Right ventricle myocardium inferior (tissue), 1 donor: ENCODE data around the gene USO1. TPM values are rescaled to one million over a fixed set of nuclear protein-coding genes. Genes with fewer than 3 reads are reported as not detected.
"Not testable (repeated sequence)": the region's sequence is repeated elsewhere in the genome, so short reads cannot be mapped to it uniquely, and the experiment has no call there.

Experiments used
- ATAC-seq: fragments of 200-7000 bp; cut with Tn5 transposase; one replicate; pipeline ENCODE4 v1.9.1; 2020; ENCODE audit warnings: mild to moderate bottlenecking, moderate library complexity
- DNase-seq: peaks from one replicate; pipeline ENCODE4 v3.0.0; 2021; ENCODE audit errors: missing footprints
- intact Hi-C: fragments of 100-400 bp; cut with DNase I; formaldehyde crosslinking; loops from one replicate; pipeline ENCODE4 v1.11.0; 2022
- total RNA-seq: library from RNA; stranded (reverse); fragmentation: NEBNext Ultra II Directional; extraction: Animal tissue kit (Norgen Biotek cat#: 25700); gene quantifications from one replicate; pipeline ENCODE4 v1.2.1, GENCODE V29; 2021
- donor health status: DM: no; HTN: yes; CAD: no; lungs with severe emphysema.

Gene USO1
- total RNA-seq, 1 donor from 2014 or later: 85.0 TPM

DNA sequence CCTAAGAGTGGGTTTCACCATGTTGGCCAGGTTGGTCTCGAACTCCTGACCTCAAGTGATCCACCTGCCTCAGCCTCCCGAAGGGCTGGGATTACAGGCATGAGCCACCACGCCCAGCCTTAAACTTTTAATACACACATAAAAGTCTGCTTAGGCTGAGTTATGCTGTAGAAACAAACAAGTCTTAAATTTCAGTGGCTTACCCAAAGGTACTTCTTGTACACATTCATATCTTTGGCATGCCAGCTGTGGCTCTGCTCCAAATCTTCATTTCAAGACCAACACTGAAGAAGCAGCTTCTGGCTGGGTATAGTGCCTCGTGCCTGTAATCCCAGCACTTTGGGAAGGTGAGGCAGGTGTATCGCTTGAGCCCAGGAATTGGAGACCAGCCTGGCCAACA is 97.6 kb downstream of the USO1 start:
- no peak for DNase-seq
- intact Hi-C loops: no loop called here
- ATAC-seq: no peak

DNA sequence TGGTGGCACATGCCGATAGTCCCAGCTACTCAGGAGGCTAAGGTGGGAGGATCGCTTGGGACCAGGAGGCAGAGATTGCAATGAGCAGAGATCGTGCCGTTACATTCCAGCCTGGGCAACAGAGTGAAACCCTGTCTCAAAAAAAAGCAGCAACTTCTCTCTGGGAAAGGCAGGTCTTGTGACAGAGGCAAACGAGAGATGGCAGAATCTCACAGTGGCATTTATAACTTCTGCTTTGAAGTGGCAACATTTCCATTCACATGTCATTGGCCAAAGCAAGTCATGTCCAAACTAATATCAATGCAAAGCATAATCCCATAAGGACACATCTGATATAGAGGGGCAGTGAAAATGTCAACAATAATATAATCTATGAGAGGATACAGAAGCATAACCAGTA is 98.0 kb downstream of the USO1 start:
- ATAC-seq (no peak), DNase-seq (no peak)
- intact Hi-C loops: no loop called here

DNA sequence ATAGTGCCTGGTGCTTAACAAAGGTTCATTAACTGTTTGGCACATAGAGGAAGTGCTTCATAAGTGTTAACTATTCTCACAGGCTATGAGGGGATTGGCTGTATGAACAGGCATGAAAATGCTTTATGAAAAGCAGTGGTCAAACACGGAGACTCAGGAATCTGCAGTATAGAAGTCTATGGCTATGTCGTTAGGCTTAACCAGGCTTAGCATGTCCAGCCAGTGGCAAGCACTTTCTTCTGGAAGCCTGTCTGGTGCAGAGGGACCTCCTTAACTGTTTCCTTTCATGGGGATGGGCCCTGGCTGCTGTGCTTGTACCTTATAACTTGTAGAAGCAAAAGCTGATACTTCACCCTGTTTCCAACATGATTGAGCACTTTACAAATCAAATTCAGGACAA is 99.4 kb downstream of the USO1 start:
- intact Hi-C loops: no loop called here
- DNase-seq (no peak), ATAC-seq (no peak)

DNA sequence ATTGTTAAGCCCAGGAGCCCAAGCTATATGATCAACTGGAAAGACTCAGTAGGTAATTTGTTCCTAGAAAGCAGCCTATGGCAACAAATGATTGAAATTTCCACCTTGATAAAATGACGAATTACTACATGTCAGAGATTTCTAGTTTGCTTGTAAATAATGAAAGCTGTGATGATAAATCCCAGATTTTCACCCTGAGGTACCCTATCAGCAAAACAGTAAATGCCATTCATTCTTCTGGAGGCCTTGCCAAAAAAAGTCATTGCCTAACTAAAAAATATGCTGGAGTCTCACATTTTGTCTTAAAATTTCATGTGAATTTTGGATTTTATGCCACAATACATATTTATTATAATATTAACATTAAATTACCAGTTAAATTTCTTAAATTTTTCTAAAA is 106.5 kb downstream of the USO1 start:
- intact Hi-C loops: no loop called here
- DNase-seq (no peak), ATAC-seq (no peak)

DNA sequence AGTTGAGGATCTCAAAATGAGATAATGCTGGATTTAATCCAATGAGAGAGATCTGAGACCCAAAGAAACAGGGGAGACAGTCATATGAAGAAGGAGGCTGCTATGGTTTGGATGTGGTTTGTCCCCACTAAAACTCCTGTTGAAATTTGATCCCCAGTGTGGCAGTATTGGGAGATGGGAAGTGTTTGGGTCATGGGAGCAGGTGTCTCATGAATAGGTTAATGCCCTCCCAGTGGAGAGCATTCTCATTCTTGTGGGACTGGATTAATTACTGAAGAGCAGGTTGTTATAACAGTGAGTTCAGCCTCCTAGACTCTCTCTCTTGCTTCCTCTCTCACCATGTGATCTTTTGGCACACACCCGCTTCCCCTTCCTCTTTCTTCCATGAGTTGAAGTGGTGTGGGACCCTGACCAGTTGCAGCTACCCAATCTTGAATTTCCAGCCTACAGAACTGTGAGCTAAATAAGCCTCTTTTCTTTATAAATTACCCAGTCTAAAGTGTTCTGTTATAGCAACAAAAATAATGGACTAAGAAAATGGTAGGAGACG is 107.6 kb downstream of the USO1 start:
- DNase-seq (no peak), ATAC-seq (no peak)
- intact Hi-C loops: no loop called here

DNA sequence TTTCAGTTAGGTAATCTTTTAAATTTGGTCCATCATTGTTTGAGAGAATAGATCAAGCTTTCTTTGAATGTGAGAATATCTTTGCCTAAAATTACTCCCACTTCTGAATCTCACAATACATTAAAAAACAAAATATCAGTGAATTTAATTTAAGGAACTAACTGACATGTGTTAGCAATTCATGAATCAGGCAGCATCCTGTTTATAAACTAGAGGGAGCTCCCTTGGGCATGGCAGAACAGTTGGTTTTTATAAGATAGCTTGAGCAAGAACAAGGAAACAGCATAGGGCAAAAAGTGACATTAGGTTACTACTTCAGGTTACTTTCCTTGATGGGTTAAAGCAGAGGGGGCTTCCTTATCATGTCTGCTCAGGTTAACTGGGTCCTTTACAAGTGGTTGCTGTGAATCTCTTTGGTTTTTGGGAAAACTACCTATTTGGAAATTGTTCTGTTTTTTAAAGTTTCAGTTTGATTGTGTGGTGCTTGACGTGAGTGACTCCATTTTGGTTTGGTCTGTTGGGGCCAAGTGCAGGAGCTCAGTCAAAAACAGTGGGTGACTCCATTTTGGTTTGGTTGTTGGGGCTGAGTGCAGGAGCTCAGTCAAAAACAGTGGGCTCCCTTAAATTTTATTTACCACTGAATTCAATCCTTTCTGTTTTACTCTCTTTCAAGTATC is 109.9 kb downstream of the USO1 start:
- ATAC-seq (no peak), DNase-seq (no peak)
- intact Hi-C loops: no loop called here

DNA sequence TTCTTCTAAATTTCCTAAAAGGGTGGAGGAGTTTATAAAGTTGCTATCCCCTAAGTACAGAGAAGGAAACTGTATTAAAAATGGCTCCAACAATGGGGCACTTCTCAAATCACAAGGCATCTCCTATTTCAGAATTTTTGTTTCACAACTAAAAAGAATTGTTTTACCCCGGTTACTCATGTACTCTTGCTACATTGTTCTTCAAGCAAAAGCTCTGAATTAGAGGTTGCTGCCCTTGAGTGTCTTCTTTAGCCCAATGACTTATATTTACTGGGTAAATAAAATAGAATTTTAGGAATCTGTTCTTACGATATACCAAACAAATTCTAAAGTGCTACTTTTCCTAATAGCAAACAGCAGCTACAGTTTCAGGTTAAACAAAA is 110.4 kb downstream of the USO1 start:
- DNase-seq (no peak), ATAC-seq (no peak)
- intact Hi-C loops: no loop called here

DNA sequence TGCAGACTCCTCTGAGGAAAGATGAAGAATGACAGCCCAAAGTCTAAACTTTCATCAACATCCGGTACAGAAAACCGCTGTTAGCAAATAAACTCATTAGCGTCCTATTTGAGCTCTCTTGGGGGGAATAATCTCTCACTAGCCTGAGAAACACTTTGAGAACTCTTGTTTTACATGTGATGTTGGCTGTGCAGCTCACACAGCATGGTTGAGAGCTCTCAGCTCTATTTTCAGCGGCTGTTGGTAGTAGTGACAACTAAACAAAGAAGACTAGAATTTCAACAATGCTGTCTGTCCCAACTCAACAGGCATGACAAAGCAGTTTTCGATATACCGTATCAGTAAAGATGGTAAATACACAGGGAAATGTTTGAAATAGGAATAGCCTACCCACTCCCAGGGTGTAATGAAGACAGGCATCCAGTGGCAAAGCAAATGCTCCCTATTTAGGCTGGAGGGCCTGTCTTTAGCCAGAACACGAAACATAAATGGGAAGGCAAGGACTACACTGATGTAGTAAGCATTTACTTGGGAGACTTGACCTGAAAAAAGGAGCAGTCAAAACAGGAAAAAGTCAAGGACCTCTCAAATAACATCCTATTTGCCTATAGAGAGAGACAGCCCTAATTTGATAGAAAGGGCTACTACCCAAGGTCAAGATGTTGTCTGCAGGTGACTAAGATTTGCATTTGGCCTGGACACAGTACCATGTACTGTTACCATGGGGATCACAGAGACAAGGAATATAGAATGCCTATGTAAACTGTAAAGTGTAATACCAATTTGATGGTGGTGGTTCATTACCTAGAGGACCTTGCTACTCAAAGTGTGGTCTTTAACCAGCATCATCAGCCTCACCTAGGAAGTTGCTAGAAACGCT is 117.5 kb downstream of the USO1 start:
- DNase-seq (no peak), ATAC-seq (peak; percentile 86)
- intact Hi-C loops: loop anchor here (10.0 kb wide), 2 partner anchors 117 to 187 kb away; partner anchors contain the start of gene USO1

DNA sequence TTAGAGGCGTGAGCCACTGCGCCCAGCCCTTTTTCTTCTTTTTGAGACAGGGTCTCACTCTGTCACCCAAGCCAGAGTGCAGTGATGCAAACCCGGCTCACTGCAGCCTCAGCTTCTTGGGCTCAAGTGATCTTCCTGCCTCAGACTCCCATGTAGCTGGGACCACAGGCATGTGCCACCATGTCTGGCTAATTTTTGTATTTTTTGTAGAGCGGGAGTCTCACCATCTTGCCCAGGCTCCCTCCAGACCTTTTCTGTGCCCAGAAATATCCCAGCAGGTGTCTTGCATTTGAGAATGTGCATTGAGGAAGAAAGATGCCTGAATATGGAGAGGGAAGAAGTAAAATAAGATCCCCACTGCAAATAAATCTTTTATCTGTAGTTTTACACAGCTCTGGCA is 119.2 kb downstream of the USO1 start:
- intact Hi-C loops: loop anchor here (10.0 kb wide), 2 partner anchors 119 to 189 kb away; partner anchors contain the start of gene USO1
- DNase-seq (no peak), ATAC-seq (no peak)

DNA sequence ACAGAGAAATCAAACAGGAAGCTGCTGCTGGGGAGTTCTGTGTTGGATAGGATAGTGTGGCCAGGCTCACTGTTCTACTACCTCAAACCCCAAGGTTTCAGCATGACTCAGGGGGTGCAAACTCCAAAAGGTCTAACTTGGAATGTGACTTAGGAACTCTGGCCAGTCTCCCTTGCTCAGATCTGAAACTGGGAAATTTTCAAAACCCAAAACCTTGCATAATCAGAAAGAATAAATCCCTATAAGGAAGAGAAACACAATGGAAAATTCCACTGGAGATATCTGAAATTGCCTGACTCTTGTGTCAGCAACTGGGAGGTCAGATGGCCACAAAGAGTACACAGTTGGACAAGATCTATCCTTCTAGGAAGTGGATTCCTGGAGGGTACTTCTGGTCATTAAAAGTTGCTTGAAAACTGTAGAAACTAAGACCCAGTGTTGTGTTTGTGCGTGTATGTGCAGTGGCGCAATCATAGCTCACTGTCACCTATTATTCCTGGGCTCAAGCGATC is 119.8 kb downstream of the USO1 start:
- intact Hi-C loops: loop anchor here (10.0 kb wide), 2 partner anchors 119 to 189 kb away; partner anchors contain the start of gene USO1
- DNase-seq (no peak), ATAC-seq (no peak)

DNA sequence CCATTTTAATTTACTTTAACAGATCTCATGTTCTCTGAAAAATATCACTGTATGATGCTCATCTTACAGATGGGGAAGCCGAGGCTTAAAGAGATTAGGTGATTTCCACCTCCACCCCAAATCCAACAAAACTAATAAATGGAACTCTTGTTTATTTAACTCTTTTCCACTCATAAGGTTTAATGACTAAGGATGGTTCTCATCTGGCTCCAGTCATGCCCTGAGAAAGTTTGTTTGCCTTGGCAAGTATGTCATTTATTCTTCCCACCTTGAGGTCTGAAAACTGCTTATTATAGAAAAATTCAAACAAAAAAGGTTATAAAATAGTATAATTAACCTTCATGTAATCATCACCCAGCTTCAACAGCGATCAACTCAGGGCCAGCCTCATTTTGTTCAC is 121.6 kb downstream of the USO1 start:
- DNase-seq (no peak), ATAC-seq (no peak)
- intact Hi-C loops: loop anchor here (10.0 kb wide), 2 partner anchors 121 to 191 kb away; partner anchors contain the start of gene USO1

DNA sequence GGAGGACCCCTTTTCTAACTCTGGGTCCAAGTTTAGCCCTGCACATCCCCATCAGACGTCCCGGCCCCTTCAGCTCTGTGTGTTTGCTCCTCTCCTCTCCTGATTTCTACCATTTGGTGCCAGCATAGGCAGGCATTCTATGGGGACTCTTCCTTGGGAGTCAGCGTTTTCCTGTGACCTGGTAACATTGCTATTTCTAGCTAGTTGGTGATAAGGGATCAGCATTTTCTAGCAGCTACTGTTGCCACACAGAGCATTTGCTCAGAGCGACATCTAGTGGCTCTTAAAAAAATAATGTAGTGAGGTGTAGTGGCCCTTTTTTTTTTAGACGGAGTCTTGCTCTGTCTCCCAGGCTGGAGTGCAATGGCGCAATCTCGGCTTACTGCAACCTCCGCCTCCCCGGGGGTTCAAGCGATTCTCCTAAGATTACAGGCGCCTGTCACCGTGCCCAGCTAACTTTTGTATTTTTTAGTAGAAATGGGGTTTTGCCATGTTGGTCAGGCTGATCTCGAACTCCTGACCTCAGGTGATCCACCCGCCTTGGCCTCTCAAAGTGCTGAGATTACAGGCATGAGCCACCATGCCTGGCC is 123.9 kb downstream of the USO1 start:
- intact Hi-C loops: loop anchor here (10.0 kb wide), 2 partner anchors 123 to 193 kb away; partner anchors contain the start of gene USO1
- DNase-seq: not testable (repeated sequence)
- ATAC-seq: peak; percentile 93

DNA sequence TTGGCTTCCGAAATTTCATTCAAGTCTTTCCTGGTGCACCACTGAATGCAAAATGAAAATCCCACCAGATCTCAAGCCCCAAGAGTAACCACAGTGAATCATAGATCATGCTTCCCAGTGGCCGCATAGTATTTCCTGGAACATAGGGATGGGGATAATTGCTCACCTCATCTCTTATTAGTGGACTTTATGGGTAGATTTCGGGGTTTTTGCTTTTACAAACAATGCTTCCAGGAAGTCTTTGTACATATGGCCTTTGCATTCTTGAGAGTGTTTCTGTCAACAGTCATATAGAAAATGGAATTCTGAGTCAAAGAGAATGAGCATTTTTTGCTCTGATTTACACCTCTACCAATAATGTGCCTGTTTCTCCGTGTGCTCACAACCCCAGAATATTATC is 124.5 kb downstream of the USO1 start:
- intact Hi-C loops: loop anchor here (10.0 kb wide), 2 partner anchors 124 to 194 kb away; partner anchors contain the start of gene USO1
- ATAC-seq: no peak
- DNase-seq: no peak

DNA sequence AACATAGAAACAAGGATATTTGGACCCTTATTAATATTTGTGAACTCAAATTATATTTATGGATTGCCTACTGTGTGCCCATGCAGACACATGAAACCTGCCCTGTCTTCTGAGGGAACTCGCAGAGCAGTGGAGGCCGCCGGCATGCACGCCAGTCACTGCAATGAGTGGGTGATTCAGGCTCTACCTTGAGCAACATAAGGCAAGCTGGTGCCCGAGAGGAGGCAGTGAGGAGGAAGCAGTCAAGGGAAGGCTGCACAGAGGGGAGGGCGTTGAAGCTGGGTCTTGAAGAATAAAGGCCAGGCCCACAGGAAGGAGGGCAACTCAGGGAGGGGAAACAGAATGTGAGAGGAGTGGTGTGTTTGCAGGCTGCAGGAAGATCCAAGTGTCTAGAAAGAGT is 125.1 kb downstream of the USO1 start:
- intact Hi-C loops: loop anchor here (10.0 kb wide), 2 partner anchors 125 to 195 kb away; partner anchors contain the start of gene USO1

DNA sequence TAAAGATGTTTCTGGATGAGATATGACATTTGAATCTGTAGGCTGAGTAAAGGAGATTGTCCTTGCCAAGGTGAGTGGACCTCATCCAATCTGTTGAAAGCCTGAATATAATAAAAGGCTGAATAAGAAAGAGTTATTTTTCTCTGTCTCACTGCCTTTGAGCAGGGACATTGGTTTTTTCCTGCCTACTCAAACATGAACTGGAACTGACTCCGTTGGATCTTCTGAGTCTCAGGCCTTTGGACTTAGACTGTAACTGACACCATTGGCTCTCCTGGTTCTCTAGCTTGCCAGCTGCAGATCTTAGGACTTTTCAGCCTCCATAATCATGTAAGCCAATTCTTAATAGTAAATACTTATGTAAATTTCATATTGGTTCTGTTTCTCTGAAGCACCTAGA is 134.3 kb downstream of the USO1 start:
- DNase-seq (no peak), ATAC-seq (no peak)
- intact Hi-C loops: no loop called here

More for the DNA sequence above, 125.1 kb downstream of the USO1 start:
- no peak for DNase-seq
- no peak for ATAC-seq

DNA sequence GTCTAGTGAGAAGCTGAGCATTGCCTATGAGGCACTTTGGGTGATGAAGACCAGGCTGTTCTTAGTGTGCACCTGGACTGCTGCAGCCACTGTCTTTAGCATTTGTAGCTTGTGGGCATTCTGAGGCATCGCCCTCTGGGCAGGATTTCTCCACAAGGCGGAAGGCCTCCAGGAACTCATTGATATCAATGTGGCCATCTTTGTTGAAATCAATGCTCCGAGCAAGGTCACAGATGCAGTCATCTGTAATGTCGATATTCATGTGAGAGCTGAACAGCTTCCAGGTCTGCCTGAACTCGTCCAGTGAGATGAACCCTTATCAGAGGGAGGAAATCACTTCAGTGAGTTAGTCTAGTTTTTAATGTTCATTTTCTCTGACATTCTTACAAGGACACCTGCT is 136.2 kb downstream of the USO1 start:
- no peak for DNase-seq
- intact Hi-C loops: no loop called here
- ATAC-seq: no peak
